HCT116 (cell line): ENCODE data around the gene SEL1L3. TPM values are rescaled to one million over a fixed set of nuclear protein-coding genes. Genes with fewer than 3 reads are reported as not detected.

ENCODE experiments used
- ATAC-seq: fragments of 200-7000 bp; cut with Tn5 transposase; 2 replicates; pipeline ENCODE4 v1.9.1; 2020; ENCODE audit warnings: mild to moderate bottlenecking, moderate library complexity
- BruUV-seq: library from RNA; stranded (reverse); fragments of 400-500 nt; replicated peaks from 2 replicates; lab custom pipeline; 2021; lab: Mats Ljungman, UMichigan
- CTCF ChIA-PET: fragments of 300-600 bp; sonication (Branson Sonifier 250); formaldehyde crosslinking; loops from one replicate; lab custom pipeline; 2021; ENCODE audit warnings: antibody characterized with exemption; lab: Charles Lee
- POLR2A ChIA-PET: fragments of 300-600, 350-600 bp; sonication (Branson Sonifier 250); formaldehyde crosslinking; loops from one replicate; lab custom pipeline; 2021; ENCODE audit warnings: antibody characterized with exemption; lab: Charles Lee
- RAD21 ChIA-PET, 2 experiments: fragments of 300-600 bp; sonication (Branson Sonifier 250); formaldehyde crosslinking; loops; one replicate each; lab custom pipeline; 2023; ENCODE audit warnings: low total read pairs in 2 of 2; ENCODE audit not compliant: uncharacterized antibody in 2 of 2, unreplicated experiment in 2 of 2, low non-redundant PET in 1 of 2; lab: Charles Lee
- DNase-seq: peaks from one replicate; pipeline ENCODE4 v3.0.0-alpha.2; 2010; ENCODE audit warnings: low read depth, low spot score
- H2AFZ ChIP-seq: fragments of 200-600 bp; shearing (Covaris generic), sonication (generic); 2 replicates; pipeline ENCODE4 v1.6.1; 2017; ENCODE audit warnings: low read depth, mixed run types, mixed read lengths, antibody characterized with exemption, low read length; ENCODE audit not compliant: poor library complexity, severe bottlenecking
- H3K27ac ChIP-seq: 2 replicates; pipeline ENCODE4 v1.5.1; 2012; ENCODE audit warnings: low read depth, low read length
- H3K27me3 ChIP-seq: fragments of 200-600 bp; sonication (generic); 2 replicates; pipeline ENCODE4 v1.6.1; 2016; ENCODE audit warnings: mixed run types, low read length, mixed read lengths; ENCODE audit not compliant: insufficient read depth
- H3K36me3 ChIP-seq, 2 experiments: fragments of 200-500 bp in 1 of 2; fragments of 200-600 bp in 1 of 2; sonication (Bioruptor generic) in 1 of 2; sonication (generic) in 1 of 2; 2 replicates each; pipeline versions ENCODE4 v1.5.1 to v1.6.1; 2014 to 2016; ENCODE audit warnings: low read length in 2 of 2, inconsistent platforms in 1 of 2, mixed read lengths in 1 of 2, mixed run types in 1 of 2; ENCODE audit not compliant: insufficient read depth in 2 of 2, control insufficient read depth in 1 of 2
- H3K4me1 ChIP-seq, 2 experiments: fragments of 200-600 bp in 1 of 2; sonication (generic) in 1 of 2; 2 replicates each; pipeline versions ENCODE4 v1.5.1 to v1.6.1; 2012 to 2017; ENCODE audit warnings: low read length in 2 of 2, inconsistent platforms in 1 of 2, mild to moderate bottlenecking in 1 of 2, mixed read lengths in 1 of 2, mixed run types in 1 of 2, moderate library complexity in 1 of 2; ENCODE audit not compliant: insufficient read depth in 2 of 2, control insufficient read depth in 1 of 2
- H3K4me2 ChIP-seq: fragments of 200-600 bp; sonication (generic); 2 replicates; pipeline ENCODE4 v1.6.1; 2017; ENCODE audit warnings: mixed run types, low read length, mixed read lengths
- H3K4me3 ChIP-seq, 2 experiments: fragments of 200-600 bp in 1 of 2; sonication (generic) in 1 of 2; replicated peaks in 1 of 2; 2 replicates each; pipeline ENCODE4 v1.5.1; 2011 to 2016; ENCODE audit warnings: low read length in 2 of 2, control low read depth in 1 of 2, low read depth in 1 of 2, mild to moderate bottlenecking in 1 of 2, mixed read lengths in 1 of 2, mixed run types in 1 of 2
- H3K79me2 ChIP-seq: fragments of 200-600 bp; sonication (generic); 2 replicates; pipeline ENCODE4 v1.6.1; 2017; ENCODE audit warnings: mild to moderate bottlenecking, mixed run types, low read length, moderate library complexity, mixed read lengths; ENCODE audit not compliant: insufficient read depth
- H3K9ac ChIP-seq: fragments of 200-600 bp; sonication (generic); 2 replicates; pipeline ENCODE4 v1.6.1; 2016; ENCODE audit warnings: low read length, mixed read lengths
- H3K9me2 ChIP-seq: fragments of 200-600 bp; sonication (generic), shearing (Covaris generic); 2 replicates; pipeline ENCODE4 v1.6.1; 2017; ENCODE audit warnings: mixed run types, mild to moderate bottlenecking, moderate library complexity; ENCODE audit not compliant: insufficient read depth
- H3K9me3 ChIP-seq, 2 experiments: fragments of 200-500 bp in 1 of 2; fragments of 200-600 bp in 1 of 2; sonication (Bioruptor generic) in 1 of 2; sonication (generic) in 1 of 2; 2 replicates each; pipeline ENCODE4 v1.6.1; 2014 to 2017; ENCODE audit warnings: low read length in 2 of 2, mixed read lengths in 2 of 2, inconsistent platforms in 1 of 2, low read depth in 1 of 2, mild to moderate bottlenecking in 1 of 2, mixed run types in 1 of 2, moderate library complexity in 1 of 2; ENCODE audit not compliant: control insufficient read depth in 1 of 2, insufficient read depth in 1 of 2
- H4K20me1 ChIP-seq: fragments of 200-600 bp; sonication (generic), shearing (Covaris generic); 2 replicates; pipeline ENCODE4 v1.6.1; 2017; ENCODE audit warnings: mixed run types, mild to moderate bottlenecking, moderate library complexity; ENCODE audit not compliant: insufficient read depth
- CBX3 ChIP-seq: IDR thresholded peaks from 2 replicates; pipeline ENCODE4 v1.6.1; 2012; ENCODE audit warnings: low read depth
- CEBPB ChIP-seq: IDR thresholded peaks from 2 replicates; pipeline ENCODE4 v1.6.1; 2012; ENCODE audit warnings: low read depth
- EGR1 ChIP-seq: IDR thresholded peaks from 2 replicates; pipeline ENCODE4 v1.6.1; 2012; ENCODE audit warnings: low read depth
- EZH2 ChIP-seq: fragments of 200-600 bp; sonication (generic); IDR thresholded peaks from 2 replicates; pipeline ENCODE4 v1.6.1; 2017; ENCODE audit warnings: antibody characterized with exemption, mixed run types
- intact Hi-C: fragments of 100-400 bp; cut with micrococcal nuclease; formaldehyde crosslinking; loops from 2 replicates; pipeline ENCODE4 v1.10.0; 2022
- total RNA-seq: library from RNA; stranded (reverse); gene quantifications from one replicate; pipeline ENCODE4 v1.2.1, GENCODE V29; 2021; ENCODE audit not compliant: unreplicated experiment
- TF ChIP-seq, protein P1 (sequence below): IDR thresholded peaks from 2 replicates; pipeline ENCODE4 v1.6.1; 2011; ENCODE audit warnings: mild to moderate bottlenecking, low read length, moderate library complexity; ENCODE audit not compliant: insufficient replicate concordance; ENCODE audit errors: extremely low read depth
- TF ChIP-seq, protein P2 (sequence below): IDR thresholded peaks from 2 replicates; pipeline ENCODE4 v1.6.1; 2012; ENCODE audit warnings: low read depth
- TF ChIP-seq, protein P3 (sequence below): IDR thresholded peaks from 2 replicates; pipeline ENCODE4 v1.6.1; 2012

Gene SEL1L3
- total RNA-seq, 1 experiment from 2014 or later, result 45.0 TPM

DNA sequence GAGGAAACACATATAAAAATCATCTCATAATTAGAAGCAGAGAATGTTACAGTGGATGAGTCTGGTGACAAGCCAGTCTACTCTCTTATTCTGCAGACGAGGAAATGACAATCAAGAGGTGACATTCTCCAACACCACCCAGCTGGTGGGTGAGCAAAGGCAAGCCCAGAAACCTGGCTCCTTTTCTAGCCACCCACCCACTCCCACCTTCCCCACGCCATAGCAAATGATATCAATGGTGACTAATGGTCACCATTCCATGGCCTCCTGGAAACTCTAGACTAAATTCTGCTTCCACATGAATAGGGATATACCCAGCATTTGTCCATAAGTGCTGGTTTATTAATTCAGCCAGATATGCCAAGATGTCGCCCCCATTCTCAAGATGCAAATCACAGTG lies 10.7 kb downstream of the SEL1L3 start:
- no TSS peak for BruUV-seq
- no peak for TF ChIP-seq EGR1
- TF ChIP-seq, protein P1, sequence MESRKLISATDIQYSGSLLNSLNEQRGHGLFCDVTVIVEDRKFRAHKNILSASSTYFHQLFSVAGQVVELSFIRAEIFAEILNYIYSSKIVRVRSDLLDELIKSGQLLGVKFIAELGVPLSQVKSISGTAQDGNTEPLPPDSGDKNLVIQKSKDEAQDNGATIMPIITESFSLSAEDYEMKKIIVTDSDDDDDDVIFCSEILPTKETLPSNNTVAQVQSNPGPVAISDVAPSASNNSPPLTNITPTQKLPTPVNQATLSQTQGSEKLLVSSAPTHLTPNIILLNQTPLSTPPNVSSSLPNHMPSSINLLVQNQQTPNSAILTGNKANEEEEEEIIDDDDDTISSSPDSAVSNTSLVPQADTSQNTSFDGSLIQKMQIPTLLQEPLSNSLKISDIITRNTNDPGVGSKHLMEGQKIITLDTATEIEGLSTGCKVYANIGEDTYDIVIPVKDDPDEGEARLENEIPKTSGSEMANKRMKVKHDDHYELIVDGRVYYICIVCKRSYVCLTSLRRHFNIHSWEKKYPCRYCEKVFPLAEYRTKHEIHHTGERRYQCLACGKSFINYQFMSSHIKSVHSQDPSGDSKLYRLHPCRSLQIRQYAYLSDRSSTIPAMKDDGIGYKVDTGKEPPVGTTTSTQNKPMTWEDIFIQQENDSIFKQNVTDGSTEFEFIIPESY, result no peak
- TF ChIP-seq, protein P2, sequence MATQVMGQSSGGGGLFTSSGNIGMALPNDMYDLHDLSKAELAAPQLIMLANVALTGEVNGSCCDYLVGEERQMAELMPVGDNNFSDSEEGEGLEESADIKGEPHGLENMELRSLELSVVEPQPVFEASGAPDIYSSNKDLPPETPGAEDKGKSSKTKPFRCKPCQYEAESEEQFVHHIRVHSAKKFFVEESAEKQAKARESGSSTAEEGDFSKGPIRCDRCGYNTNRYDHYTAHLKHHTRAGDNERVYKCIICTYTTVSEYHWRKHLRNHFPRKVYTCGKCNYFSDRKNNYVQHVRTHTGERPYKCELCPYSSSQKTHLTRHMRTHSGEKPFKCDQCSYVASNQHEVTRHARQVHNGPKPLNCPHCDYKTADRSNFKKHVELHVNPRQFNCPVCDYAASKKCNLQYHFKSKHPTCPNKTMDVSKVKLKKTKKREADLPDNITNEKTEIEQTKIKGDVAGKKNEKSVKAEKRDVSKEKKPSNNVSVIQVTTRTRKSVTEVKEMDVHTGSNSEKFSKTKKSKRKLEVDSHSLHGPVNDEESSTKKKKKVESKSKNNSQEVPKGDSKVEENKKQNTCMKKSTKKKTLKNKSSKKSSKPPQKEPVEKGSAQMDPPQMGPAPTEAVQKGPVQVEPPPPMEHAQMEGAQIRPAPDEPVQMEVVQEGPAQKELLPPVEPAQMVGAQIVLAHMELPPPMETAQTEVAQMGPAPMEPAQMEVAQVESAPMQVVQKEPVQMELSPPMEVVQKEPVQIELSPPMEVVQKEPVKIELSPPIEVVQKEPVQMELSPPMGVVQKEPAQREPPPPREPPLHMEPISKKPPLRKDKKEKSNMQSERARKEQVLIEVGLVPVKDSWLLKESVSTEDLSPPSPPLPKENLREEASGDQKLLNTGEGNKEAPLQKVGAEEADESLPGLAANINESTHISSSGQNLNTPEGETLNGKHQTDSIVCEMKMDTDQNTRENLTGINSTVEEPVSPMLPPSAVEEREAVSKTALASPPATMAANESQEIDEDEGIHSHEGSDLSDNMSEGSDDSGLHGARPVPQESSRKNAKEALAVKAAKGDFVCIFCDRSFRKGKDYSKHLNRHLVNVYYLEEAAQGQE, result no peak
- no peak for TF ChIP-seq EZH2
- TF ChIP-seq CBX3, result no peak
- TF ChIP-seq, protein P3, sequence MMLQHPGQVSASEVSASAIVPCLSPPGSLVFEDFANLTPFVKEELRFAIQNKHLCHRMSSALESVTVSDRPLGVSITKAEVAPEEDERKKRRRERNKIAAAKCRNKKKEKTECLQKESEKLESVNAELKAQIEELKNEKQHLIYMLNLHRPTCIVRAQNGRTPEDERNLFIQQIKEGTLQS, result no peak
- TF ChIP-seq CEBPB, result no peak
- no peak overlapping the region for H3K27ac ChIP-seq
- intact Hi-C loops, result no loop called here
- no peak overlapping the region for H2AFZ ChIP-seq
- H3K79me2 ChIP-seq, result peaks cover 25% of the 10 kb centered on the region; the same call in 1 of the 2 replicates
- H4K20me1 ChIP-seq, result no peaks in the 10 kb centered on the region
- no peak for ATAC-seq
- no peak overlapping the region for H3K4me2 ChIP-seq
- RAD21 ChIA-PET, result no interaction called here
- POLR2A ChIA-PET, result interaction anchor here (0.6 kb wide), 1 partner anchor 33 kb away, joined by 3 read pairs; no protein-coding TSS in a partner anchor
- H3K36me3 ChIP-seq, result peaks cover 0 to 8% of the 10 kb centered on the region in 2 experiments; a peak in 1 of 4 replicates
- DNase-seq, result no peak
- CTCF ChIA-PET, result no interaction called here
- H3K9ac ChIP-seq, result no peak overlapping the region
- H3K4me3 ChIP-seq, result no peak overlapping the region
- H3K4me1 ChIP-seq, result peaks cover 8 to 31% of the 10 kb centered on the region in 2 experiments; a peak in 3 of 4 replicates
- H3K9me2 ChIP-seq, result no peaks in the 10 kb centered on the region
- H3K27me3 ChIP-seq, result no peaks in the 10 kb centered on the region
- no peaks in the 10 kb centered on the region for H3K9me3 ChIP-seq
